ENCODE results near the gene OCRL.

OCRL gene

GRCh38 chrX:129597905-129598304 lies 57.8 kb downstream of the OCRL start:
- Histone ChIP-seq H3K27me3 (ENCODE audit: low read length) (no peaks in the 10 kb centered on the region), H3K9me3 (ENCODE audit: insufficient read depth, low read length) (no peaks in the 10 kb centered on the region), H4K20me1 (ENCODE audit: low read depth, low read length) (no peaks in the 10 kb centered on the region), H3K79me2 (ENCODE audit: insufficient read depth, low read length) (no peaks in the 10 kb centered on the region), H3K9me2 (replicated peaks; ENCODE audit: insufficient read depth, low read length) (no peaks in the 10 kb centered on the region), H3K4me2 (ENCODE audit: low read depth, low read length, poor library complexity, severe bottlenecking) (no peak overlapping the region), H3K27ac (ENCODE audit: low read depth, low read length) (no peak overlapping the region), H3K36me3 (ENCODE audit: low read length) (no peaks in the 10 kb centered on the region), H3K4me3 (ENCODE audit: insufficient read depth, low read length, poor library complexity, severe bottlenecking) (no peak overlapping the region), H2AFZ (ENCODE audit: low read depth, low read length, severe bottlenecking) (no peak overlapping the region), H3F3A (ENCODE audit: insufficient read depth) (no peaks in the 10 kb centered on the region), H3K9ac (ENCODE audit: low read length) (no peak overlapping the region)
- no peak for TF ChIP-seq EZH2phosphoT487 (conservative IDR thresholded peaks at IDR 0.05; ENCODE audit: low read length)
- TF ChIP-seq, protein P1, sequence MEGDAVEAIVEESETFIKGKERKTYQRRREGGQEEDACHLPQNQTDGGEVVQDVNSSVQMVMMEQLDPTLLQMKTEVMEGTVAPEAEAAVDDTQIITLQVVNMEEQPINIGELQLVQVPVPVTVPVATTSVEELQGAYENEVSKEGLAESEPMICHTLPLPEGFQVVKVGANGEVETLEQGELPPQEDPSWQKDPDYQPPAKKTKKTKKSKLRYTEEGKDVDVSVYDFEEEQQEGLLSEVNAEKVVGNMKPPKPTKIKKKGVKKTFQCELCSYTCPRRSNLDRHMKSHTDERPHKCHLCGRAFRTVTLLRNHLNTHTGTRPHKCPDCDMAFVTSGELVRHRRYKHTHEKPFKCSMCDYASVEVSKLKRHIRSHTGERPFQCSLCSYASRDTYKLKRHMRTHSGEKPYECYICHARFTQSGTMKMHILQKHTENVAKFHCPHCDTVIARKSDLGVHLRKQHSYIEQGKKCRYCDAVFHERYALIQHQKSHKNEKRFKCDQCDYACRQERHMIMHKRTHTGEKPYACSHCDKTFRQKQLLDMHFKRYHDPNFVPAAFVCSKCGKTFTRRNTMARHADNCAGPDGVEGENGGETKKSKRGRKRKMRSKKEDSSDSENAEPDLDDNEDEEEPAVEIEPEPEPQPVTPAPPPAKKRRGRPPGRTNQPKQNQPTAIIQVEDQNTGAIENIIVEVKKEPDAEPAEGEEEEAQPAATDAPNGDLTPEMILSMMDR (IDR thresholded peaks at IDR 0.05; ENCODE audit: insufficient read depth, low read length, poor library complexity, severe bottlenecking), result no peak

DNA sequence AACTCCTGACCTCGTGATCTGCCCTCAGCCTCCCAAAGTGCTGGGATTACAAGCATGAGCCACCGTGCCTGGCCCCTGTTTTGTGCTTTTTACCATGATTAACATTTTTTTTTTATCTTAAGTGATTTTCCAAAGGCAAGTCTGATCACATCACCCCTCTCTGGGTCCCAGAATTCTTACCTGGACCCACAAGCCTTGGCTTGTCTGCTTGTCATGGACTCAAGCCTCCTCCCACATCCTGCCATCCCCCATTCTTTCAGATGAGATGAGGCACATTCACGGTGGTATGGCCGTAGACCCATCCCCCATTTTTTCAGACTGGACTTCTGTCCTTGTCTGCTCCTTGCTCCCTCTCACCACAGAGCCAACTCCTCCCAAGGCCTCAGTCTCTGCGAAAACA lies 59.4 kb downstream of the OCRL start:
- H3K9ac ChIP-seq (ENCODE audit: low read length), result no peak overlapping the region
- no peaks in the 10 kb centered on the region for H3F3A ChIP-seq (ENCODE audit: insufficient read depth)
- H4K20me1 ChIP-seq (ENCODE audit: low read depth, low read length), result no peaks in the 10 kb centered on the region
- no peaks in the 10 kb centered on the region for H3K9me2 ChIP-seq (replicated peaks; ENCODE audit: insufficient read depth, low read length)
- no peaks in the 10 kb centered on the region for H3K27me3 ChIP-seq (ENCODE audit: low read length)
- H2AFZ ChIP-seq (ENCODE audit: low read depth, low read length, severe bottlenecking), result no peak overlapping the region
- H3K9me3 ChIP-seq (ENCODE audit: insufficient read depth, low read length), result no peaks in the 10 kb centered on the region
- H3K4me2 ChIP-seq (ENCODE audit: low read depth, low read length, poor library complexity, severe bottlenecking), result no peak overlapping the region
- TF ChIP-seq, protein P1 (IDR thresholded peaks at IDR 0.05; ENCODE audit: insufficient read depth, low read length, poor library complexity, severe bottlenecking), result no peak
- TF ChIP-seq EZH2phosphoT487 (conservative IDR thresholded peaks at IDR 0.05; ENCODE audit: low read length), result no peak
- H3K79me2 ChIP-seq (ENCODE audit: insufficient read depth, low read length), result no peaks in the 10 kb centered on the region
- no peaks in the 10 kb centered on the region for H3K36me3 ChIP-seq (ENCODE audit: low read length)
- H3K4me3 ChIP-seq (ENCODE audit: insufficient read depth, low read length, poor library complexity, severe bottlenecking), result no peak overlapping the region
- no peak overlapping the region for H3K27ac ChIP-seq (ENCODE audit: low read depth, low read length)

GRCh38 chrX:129599996-129600395 lies 59.9 kb downstream of the OCRL start:
- Histone ChIP-seq H3K27me3 (ENCODE audit: low read length) (no peaks in the 10 kb centered on the region), H3K9me2 (replicated peaks; ENCODE audit: insufficient read depth, low read length) (no peaks in the 10 kb centered on the region), H3K79me2 (ENCODE audit: insufficient read depth, low read length) (no peaks in the 10 kb centered on the region), H4K20me1 (ENCODE audit: low read depth, low read length) (no peaks in the 10 kb centered on the region), H3K9ac (ENCODE audit: low read length) (no peak overlapping the region), H3F3A (ENCODE audit: insufficient read depth) (no peaks in the 10 kb centered on the region), H2AFZ (ENCODE audit: low read depth, low read length, severe bottlenecking) (no peak overlapping the region), H3K36me3 (ENCODE audit: low read length) (no peaks in the 10 kb centered on the region), H3K9me3 (ENCODE audit: insufficient read depth, low read length) (no peaks in the 10 kb centered on the region), H3K27ac (ENCODE audit: low read depth, low read length) (no peak overlapping the region), H3K4me3 (ENCODE audit: insufficient read depth, low read length, poor library complexity, severe bottlenecking) (no peak overlapping the region), H3K4me2 (ENCODE audit: low read depth, low read length, poor library complexity, severe bottlenecking) (no peak overlapping the region)
- no peak for TF ChIP-seq EZH2phosphoT487 (conservative IDR thresholded peaks at IDR 0.05; ENCODE audit: low read length)
- TF ChIP-seq, protein P1 (IDR thresholded peaks at IDR 0.05; ENCODE audit: insufficient read depth, low read length, poor library complexity, severe bottlenecking), result no peak
